IPS-NIHi7 (cell line): Measurements from ENCODE around the gene HEG1.

Experiments used
- DNase-seq: peaks from one replicate; pipeline ENCODE4 v3.0.0; 2012; ENCODE audit warnings: mixed read lengths; ENCODE audit errors: extremely low spot score

Gene HEG1

DNA sequence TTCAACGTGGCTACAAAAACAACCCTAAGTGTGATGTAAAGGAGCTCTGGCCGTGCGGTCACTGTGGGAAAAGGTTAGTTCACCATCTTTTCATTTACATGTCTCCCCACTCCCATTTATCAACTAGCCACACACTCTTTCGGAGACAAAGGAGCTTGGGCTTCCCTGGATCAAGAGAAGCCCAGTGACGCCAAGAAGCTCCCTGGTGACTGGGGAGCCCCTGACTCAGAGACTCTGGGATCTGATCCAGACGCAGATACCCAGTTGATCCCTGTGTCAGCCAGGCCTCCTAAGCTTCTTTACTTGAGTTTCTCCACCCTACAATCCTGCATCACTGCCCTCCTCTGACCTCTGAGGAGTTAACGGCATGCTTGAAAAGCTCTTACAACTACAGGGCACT is 43.9 kb downstream of the HEG1 start:
- no peak for DNase-seq

DNA sequence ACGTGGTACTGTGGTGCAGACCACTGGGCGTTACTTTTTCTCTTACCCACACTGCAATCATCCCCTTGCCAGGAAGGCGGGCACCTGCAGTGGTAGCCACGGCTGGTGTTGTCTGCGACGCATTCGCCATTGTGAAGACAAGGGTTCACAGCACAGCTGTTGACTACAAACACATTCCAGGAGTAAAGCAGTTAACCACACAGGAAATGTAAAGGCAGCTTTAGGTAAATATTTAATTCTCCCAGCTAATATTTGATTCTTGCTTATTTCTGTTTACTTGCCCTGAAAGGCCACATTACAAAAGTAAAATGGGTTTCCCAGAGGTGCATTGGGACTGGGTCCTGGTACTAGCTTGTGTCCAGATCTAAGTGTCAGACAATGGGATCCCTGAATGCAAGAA is 45.4 kb downstream of the HEG1 start:
- no peak for DNase-seq

DNA sequence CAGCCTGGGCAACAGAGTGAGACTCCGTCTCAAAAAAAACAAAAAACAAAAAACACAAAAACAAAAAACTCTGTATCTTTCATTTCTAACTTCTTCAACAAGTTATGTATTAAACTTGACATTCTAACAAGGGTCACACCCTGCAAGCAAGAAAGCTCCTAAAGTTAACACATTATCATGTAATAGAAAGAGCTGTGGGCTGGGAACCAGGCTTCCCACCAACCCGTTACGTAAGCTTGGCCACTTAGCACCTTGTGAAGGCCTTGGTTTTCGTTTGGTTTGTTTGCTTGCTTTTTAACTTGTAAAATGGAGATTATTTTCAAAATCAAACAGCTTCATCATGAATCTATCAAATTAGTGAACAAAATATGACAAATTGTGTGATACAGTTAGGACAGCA is 47.0 kb downstream of the HEG1 start:
- no peak for DNase-seq

DNA sequence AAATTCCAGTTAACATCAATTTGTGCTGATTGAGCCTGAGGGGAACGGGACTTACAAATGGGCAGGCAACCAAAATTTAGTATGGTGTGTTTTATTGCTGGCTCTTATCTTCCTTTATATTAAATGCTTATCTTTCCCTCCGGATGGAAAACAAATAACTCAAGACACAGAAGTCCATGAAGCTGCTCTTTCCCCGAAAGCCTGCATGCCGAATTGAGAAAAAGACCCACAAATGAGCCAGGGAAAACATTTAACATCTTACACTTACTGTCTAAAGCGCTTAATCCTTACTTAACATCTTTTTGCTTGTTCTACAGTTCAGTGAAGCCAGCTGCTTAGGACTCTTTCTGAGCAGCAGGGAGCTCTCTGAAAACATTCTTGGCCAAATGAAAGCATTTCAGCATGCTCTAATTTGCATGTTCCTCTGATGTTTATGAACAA is 49.5 kb downstream of the HEG1 start:
- DNase-seq: no peak

DNA sequence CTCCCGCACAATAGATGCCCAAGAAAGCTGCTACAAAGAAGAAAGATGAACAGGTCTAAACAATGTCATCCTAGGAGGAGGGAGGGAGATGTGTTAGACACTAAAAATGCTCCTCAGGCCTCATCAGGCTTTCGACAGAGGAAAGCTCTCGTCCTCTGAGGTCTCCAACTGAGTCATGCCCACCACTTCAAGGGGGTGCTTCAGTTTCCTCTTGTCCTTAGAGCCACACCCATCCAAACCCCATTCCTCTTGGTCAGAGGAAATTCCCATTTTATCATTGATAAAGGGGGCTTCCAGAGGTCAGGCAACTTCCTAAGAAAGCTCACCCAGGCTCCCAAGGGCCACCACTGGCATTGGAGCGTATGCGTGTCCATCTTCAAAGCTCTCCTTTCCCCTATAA is 50.1 kb downstream of the HEG1 start:
- no peak for DNase-seq

DNA sequence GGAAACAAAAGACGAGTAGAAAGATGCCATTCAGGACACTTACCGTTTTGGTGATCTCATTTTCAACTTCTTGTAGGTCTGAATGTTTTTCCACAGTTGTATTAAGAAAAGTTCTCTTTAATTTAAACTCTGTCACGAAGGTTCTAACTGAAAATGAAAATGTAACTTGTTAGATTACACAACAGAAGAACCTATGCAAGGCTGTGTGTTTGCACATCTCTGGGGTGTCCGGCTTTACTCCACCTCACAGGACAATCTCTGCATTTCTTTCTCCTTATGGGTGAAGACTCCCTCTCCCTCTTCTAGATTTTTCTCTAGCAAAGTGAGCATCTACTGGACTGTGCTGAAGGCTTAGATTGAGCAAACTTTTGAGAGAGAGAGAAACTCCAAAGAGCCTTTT is 50.6 kb downstream of the HEG1 start:
- DNase-seq: no peak

DNA sequence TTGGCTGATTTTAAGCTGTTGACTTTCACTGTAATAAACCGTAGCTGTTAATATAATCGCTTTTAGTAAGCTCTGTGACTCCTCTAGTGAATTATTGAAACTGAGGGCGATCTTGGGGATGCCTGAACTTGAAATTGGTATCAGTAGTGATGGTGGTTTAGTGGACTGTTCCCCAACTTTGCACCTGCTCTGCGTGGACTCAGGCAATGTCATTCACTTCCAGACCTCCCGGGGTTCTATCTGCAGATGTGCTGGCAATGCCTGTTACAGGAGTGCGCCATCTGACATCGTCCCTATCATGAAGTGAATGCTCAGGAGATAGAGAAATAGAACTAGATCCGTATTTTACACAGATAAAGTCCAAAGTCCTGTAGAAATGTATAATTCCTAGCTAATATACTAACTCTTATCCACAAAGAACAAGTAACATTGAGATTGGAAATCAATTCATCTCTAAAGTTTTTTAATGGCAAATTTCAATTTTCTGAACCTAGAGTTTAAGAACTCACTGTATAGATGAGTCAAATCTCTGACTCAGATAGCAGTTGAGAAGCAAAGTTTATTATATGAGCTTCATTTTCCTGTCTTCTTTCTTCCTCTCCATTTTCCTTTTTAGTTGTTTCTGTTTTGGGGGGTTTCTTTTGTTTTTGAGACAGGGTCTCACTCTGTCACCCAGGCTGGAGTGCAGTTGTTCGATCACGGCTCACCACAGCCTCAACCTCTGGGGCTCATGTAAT is 51.8 kb downstream of the HEG1 start:
- DNase-seq: no peak

DNA sequence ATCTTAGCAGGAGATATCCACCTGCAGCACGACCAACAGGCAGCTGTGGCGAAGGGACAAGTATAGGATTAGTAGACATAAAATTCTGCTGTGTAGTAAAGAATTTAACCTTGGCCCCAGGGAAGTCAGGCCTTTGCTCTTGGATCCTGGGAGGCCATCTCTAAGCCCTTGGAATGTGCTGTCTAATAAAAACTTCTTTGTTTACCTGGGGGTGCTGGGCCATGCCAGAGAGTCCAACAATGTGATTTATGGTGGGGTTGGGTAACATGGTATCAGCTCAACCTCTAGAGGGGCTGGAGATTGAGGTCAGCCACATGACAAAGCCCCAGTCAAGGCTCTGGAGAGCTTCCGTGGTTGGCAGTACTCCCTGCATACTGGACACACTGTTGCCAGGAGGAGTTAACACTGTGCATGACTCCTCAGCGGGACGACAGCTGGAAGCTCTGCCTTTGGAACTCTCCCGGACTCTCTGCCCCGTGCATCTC is 52.4 kb downstream of the HEG1 start:
- DNase-seq: no peak

DNA sequence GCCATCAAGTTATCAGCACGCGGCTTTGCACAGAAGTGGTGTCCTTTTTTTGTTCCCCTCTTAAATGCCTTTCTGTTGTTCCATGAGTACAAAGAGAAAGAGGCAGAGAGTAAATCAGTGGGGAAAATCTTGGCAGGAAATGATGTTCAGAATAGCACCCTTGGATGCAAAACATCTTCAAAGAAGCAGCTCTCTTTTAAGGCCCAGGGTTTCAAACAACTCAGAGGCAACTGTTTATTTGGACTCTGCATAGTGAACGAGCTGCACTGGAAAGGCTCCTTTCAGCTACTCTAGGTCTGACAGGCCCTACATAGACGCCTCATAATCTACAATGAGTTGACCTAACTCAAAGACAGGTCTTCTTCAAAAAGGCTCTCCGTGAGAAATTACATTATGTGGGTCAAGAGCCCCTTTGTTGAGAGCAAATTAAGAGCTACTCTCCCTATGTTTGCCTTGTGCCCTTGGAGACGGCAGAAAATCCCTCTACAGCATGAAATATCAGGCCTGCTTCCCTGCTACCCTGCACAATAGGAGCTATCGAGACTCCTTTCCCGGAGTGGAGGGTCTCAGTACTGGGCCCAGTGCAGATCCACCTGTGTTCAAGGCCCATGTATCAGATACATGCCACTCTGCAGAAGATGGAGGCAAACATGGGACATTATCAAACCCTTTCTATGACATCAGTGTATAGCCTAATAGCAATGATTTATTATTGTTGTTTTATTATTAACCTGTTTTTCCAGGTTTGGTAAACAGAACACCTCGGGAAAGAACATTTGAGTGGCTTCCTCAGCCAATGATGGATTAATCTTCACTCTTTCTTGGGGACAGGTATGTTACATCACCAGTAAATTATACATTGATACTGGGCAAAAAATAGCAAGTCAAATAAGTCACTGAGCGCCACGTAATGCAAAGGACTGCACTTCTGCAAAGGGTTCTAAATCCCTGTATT is 53.1 kb downstream of the HEG1 start:
- no peak for DNase-seq

DNA sequence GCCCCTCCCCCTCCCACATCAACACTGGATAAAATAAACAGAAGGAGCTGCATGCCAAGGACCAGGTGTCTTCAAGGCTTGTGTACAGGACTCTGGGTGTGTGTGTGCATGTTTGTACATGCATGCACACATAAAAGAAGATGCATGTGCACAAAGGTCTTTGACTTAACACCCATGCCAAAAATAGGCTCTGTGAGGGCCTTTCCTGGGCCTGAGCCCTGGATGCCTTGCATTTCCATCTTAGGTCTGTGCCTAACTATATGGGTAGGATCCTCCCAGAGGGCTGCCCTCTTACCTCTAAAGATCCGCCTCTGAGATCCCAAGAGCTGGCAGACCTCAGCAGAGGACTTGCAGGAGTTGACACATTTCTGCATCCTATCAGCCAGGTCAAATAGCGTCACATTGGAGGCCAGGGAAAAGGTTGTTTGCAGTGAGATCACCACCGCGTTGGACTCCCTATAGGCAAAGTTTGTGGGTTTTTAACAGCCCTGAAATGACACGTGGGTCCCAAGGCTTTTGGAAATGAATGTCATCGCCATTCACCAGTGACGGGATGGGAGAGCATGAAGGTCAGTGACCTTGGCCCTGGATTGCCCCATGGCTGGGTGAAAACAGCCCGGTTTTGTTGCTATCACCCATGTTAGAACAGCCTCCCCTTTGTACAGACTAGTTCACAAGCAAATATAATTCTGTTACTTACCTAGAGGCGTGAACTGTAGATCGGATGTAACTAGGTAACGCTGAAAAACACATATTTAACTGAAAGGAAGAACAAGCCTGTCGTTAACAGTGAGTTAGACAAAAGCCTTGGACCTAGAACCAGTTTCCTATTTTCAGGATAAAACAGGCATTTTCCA is 54.0 kb downstream of the HEG1 start:
- no peak for DNase-seq

DNA sequence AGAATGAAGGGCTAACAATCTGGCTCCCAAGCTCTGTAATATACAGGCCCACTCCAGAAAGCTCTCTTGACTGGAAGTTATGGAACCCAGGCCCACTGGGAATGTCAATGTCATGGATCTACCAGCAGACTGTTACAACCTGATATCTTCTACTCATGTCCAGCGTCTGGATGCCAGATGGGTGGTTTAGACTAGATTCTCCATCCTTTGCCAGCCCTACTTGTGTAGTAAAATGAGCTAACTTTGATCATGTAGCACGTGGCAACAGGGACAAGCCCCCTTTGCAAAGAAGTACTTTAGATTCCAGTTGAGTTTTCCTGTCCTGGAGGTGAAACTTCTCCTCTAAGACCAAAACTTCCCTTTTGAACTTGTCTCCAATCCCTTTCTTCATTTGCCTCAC is 55.1 kb downstream of the HEG1 start:
- no peak for DNase-seq

DNA sequence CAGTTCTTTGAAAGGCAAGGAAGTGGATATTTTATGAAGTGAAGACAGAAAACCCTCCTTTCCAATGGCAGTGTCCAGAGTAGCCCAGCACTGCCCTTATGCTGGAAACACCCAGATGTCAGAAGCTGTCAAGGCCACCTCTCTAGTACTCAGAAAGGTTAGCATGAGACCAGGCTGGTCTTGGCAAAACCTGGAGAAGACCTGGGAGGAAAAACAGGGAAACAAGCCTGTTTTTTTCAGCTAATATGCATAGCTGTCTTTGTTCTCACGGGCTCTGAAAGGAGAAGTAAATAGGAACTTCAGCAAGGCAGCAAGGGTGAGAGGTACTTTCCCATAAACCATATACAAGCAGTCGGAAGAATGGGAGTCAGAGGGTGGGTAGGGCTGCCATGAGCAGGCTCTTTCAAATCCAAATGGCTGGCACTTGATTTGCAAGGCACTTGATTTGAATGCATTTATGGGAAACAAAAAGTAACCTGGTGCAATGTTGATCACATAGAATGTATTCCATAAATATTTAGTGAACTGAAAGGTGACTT is 55.8 kb downstream of the HEG1 start:
- no peak for DNase-seq

DNA sequence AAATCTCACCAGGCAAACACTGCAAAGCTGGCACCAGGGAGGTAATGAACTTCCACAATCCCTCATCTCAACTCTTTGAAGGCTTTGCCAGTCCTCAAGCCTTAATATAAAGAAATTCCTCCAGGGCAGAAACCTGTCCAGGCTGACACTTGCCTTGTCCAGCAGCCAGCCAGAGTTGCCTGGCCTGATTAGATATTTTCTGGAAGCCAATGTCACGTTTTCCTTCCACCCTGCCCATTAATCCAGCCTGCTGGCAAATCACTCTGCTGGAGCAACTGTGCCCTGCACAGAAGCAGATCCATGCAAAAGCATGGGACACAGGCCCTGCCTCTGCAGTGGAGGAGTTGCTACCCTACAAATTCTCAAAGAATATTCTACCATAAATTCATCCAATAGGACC is 56.5 kb downstream of the HEG1 start:
- DNase-seq: no peak

DNA sequence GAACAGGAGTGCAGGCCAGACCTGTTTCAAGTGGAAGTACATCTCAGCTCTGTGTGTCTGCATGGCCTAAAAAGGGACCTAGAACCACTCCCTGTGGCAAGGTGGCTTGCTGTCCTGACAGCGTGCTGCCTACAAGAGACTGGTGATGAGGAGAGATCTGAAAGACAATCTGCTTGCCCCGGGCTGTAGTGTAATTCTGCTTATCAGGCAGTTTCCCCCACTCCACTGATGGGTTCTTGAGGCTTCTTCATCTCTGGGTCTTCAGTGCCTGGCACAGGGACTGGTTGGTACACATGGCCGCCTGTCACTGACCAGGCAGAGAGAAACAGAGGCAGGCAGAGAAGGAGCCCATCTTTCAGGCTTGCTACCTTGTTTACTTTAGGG is 57.6 kb downstream of the HEG1 start:
- DNase-seq: no peak

DNA sequence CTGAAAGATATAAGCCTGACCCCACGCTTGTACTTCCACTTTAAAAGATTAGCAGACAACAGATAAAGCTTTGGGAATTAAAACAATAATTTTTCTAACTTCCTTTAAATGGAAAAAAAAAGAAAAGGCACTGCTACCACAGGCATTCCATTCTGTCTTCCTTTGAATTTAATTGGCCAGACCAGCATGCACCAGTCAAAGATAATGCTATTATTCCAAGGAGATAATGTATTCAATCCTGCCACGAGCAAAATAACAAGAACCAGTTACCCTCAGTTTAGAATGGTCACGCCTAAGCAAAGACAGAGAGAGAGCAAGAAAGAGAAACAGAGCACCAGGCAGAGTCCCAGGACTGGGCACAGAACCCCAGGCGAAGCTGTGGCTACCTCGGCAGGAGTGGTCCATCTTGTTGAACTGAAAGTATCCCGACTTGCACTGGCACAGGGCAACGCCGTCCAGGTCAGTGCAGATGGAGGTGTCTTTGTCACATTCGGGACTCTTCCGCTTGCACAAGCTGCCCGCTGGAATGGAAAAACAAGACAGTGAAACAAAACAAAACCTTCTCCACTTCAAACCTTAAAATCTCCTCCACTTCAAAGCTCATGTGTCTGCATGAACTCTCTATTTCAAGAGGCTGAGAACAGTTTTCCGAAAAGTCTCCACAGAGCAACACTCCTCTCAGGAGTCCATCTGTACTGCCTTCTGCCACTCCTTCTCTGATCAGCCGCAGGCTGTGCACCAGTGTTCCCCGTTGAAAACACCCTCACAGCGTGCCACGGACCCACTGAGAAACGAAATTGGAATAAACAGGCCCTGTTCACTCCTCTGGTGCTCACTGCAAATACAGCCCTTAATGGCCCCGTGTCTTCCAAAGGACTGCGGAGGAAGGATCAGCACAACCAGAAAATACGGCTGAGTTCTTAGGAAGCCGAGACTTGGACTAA is 58.2 kb downstream of the HEG1 start:
- no peak for DNase-seq

DNA sequence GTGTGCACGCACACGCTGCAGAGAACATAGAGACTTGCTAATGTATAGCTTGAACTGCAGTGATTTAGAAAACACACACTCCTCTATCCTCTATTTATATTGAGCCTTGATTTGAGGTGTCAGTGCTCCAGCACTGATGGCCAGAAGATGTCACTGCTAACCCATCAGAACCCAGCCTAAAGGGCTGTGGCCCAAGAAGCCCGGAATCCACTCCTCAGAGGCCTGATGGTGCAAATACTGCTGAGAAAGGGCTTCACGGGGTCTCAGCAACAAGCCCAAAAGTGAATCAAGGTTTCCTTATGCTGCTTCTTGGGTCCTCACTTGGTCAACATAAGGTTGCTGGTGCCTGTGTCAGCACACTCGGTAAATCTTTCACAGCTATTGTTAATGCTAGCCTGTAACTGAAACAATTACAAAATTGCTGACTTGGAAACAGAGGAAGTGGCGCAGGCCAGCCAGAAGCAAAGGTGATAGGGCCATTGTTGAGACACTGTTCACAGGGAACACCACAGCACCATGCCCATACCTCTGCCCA is 60.3 kb downstream of the HEG1 start:
- peak; percentile 77 for DNase-seq

DNA sequence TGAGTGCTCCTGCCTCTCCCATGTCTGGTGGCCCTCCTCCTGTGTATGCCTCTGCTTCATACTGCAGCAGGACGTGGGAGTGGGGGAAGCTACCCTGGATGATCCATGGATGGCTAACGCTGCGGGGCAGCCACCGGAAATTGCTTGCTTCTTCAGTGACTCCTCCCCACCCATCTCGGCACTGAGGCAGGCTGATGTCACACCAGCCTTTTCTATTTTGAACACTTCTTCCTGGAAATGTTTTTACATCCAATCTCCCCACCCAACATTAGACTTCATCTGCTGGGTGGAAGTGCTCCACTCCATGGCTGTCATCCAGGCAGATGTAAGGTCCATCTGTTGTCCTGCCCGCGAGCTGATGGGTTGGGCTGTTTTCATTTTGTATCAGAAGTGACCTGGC is 62.3 kb downstream of the HEG1 start:
- DNase-seq: no peak

DNA sequence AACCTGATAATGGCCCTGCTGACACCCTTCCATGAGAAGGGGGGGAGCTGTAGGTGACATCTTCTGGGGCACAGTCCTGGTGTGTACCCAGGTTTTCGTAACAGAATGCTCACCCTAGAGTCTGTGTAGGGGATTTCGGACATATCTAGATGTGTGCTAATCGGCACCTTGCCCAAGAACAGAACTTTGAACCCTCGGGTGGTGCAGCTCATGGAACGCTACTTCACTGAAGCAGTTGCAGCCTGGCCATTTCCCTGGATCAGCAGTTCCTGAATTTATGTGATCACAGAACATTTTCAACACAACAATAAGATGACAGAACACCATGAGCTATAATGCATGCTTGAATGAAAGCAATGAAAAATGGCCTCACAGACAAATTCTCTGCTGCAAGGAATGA is 63.8 kb downstream of the HEG1 start:
- DNase-seq: no peak

DNA sequence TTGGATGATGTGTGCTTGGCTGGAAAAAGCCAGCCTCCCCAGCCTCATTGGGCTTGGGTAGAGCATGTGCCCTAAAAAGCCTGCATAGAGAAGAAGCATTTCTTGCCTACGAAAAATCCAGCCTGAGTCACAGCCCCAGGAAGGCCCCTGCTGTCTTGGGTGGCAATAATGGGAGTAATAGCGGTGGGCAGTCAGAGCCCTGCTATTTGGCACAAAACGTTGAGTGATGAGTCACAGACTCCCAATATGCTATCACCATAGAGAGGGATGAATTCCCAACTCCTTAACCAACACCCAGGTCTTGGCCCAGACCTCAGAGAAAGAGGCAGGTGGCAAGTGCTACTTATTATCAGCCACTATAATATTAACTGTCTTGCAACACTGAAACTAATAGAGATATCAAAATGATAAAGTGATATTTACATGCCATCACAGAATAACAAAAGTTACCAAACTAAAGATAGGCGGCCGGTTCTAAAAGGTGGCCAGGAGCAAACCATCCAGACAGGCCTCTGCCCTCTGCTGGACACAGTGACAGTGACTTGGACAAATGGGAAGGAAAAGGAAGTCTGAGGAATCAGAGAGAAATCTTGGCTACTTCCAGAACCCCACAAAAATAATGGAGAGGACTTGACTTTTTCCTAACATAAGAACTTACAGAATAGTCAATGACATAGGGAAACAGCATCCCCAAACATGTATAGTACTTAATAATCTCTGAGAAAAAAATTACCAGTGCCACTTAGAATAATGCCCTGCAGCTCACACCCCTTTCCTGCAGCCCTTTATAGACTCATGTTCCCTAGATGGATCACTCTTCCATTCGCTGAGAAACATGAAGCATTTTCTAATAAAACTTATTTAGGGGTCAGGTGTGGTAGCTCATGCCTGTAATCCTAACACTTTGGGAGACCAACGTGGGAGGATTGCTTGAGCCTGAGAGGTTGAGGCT is 69.3 kb downstream of the HEG1 start:
- DNase-seq: peak; percentile 53
